DOHH2 (cell line): ENCODE results near the gene FAM32A.
"Not testable (repeated sequence)": the region's sequence is repeated elsewhere in the genome, so short reads cannot be mapped to it uniquely, and the experiment has no call there.

ENCODE experiments used
- H3F3A ChIP-seq: fragments of 200-600 bp; sonication (generic), shearing (Covaris generic); 2 replicates; pipeline ENCODE4 v1.6.0; 2016; ENCODE audit warnings: antibody characterized with exemption, mild to moderate bottlenecking; ENCODE audit not compliant: control insufficient read depth, insufficient read depth
- H3K27ac ChIP-seq: fragments of 200-600 bp; sonication (generic); 2 replicates; pipeline ENCODE4 v1.5.1; 2014; ENCODE audit warnings: low read depth, mild to moderate bottlenecking, low read length, moderate library complexity
- H3K27me3 ChIP-seq: fragments of 200-600 bp; sonication (generic); 2 replicates; pipeline ENCODE4 v1.6.1; 2014; ENCODE audit warnings: mild to moderate bottlenecking, low read length, mixed read lengths; ENCODE audit not compliant: control insufficient read depth
- H3K36me3 ChIP-seq: fragments of 200-600 bp; sonication (generic); 2 replicates; pipeline ENCODE4 v1.6.1; 2014; ENCODE audit warnings: mild to moderate bottlenecking, low read length, moderate library complexity, mixed read lengths; ENCODE audit not compliant: control insufficient read depth
- H3K4me1 ChIP-seq: fragments of 200-600 bp; sonication (generic); 2 replicates; pipeline ENCODE4 v1.6.1; 2014; ENCODE audit warnings: mild to moderate bottlenecking, low read length, mixed read lengths; ENCODE audit not compliant: control insufficient read depth
- H3K4me2 ChIP-seq: fragments of 200-600 bp; sonication (generic); 2 replicates; pipeline ENCODE4 v1.6.0; 2014; ENCODE audit warnings: mild to moderate bottlenecking, low read length, moderate library complexity
- H3K4me3 ChIP-seq: fragments of 200-600 bp; sonication (generic); 2 replicates; pipeline ENCODE4 v1.5.1; 2014; ENCODE audit warnings: mild to moderate bottlenecking, low read length, mixed read lengths
- H3K79me2 ChIP-seq: fragments of 200-600 bp; sonication (generic); 2 replicates; pipeline ENCODE4 v1.6.1; 2014; ENCODE audit warnings: mild to moderate bottlenecking, low read length, mixed read lengths; ENCODE audit not compliant: control insufficient read depth
- H3K9me2 ChIP-seq: fragments of 200-600 bp; sonication (generic); replicated peaks from 2 replicates; pipeline ENCODE4 v1.6.1; 2014; ENCODE audit warnings: mild to moderate bottlenecking, low read length, mixed read lengths; ENCODE audit not compliant: control insufficient read depth
- H3K9me3 ChIP-seq: fragments of 200-600 bp; sonication (generic); 2 replicates; pipeline ENCODE4 v1.6.1; 2014; ENCODE audit warnings: antibody characterized with exemption, low read length, mixed read lengths; ENCODE audit not compliant: control insufficient read depth, insufficient read depth
- H4K20me1 ChIP-seq: fragments of 200-600 bp; sonication (generic); 2 replicates; pipeline ENCODE4 v1.6.0; 2014; ENCODE audit warnings: low read depth, mild to moderate bottlenecking, antibody characterized with exemption, low read length, moderate library complexity; ENCODE audit not compliant: control insufficient read depth, insufficient read depth
- CTCF ChIP-seq: fragments of 200-600 bp; sonication (generic); IDR thresholded peaks from one replicate; pipeline ENCODE4 v1.5.1; 2014; ENCODE audit warnings: antibody characterized with exemption, mild to moderate bottlenecking, low read depth, low read length; ENCODE audit not compliant: poor library complexity, severe bottlenecking
- EZH2phosphoT487 ChIP-seq: fragments of 200-600 bp; sonication (generic); IDR thresholded peaks from 2 replicates; pipeline ENCODE4 v1.6.1; 2017; ENCODE audit warnings: borderline replicate concordance, mild to moderate bottlenecking, antibody characterized with exemption, low read length, moderate library complexity, mixed read lengths

Gene FAM32A

GRCh38 chr19:16170134-16170533 is 15.1 kb upstream of the FAM32A start:
- Histone ChIP-seq H3K4me2 (no peak overlapping the region), H3F3A (no peaks in the 10 kb centered on the region), H3K79me2 (no peaks in the 10 kb centered on the region), H3K27me3 (no peaks in the 10 kb centered on the region), H3K36me3 (no peaks in the 10 kb centered on the region), H3K27ac (no peak overlapping the region), H4K20me1 (no peaks in the 10 kb centered on the region), H3K9me2 (no peaks in the 10 kb centered on the region), H3K4me3 (no peak overlapping the region), H3K9me3 (peaks cover 5% of the 10 kb centered on the region; the same call in 1 of the 2 replicates), H3K4me1 (peaks cover 8% of the 10 kb centered on the region)
- TF ChIP-seq CTCF (no peak), EZH2phosphoT487 (no peak)

GRCh38 chr19:16175954-16176353 is 9.3 kb upstream of the FAM32A start:
- TF ChIP-seq CTCF = no peak
- no peak for TF ChIP-seq EZH2phosphoT487

GRCh38 chr19:16178866-16179265 is 6.3 kb upstream of the FAM32A start:
- not testable (repeated sequence) for H3K9me3 ChIP-seq, H3K4me2 ChIP-seq, H3F3A ChIP-seq, H3K36me3 ChIP-seq, H3K4me3 ChIP-seq, H3K27ac ChIP-seq, H4K20me1 ChIP-seq, H3K9me2 ChIP-seq, H3K79me2 ChIP-seq, H3K27me3 ChIP-seq
- peaks cover 24% of the 10 kb centered on the region for H3K4me1 ChIP-seq

More at GRCh38 chr19:16175954-16176353, 9.3 kb upstream of the FAM32A start:
- H3K4me2 ChIP-seq = no peak overlapping the region
- H3K4me3 ChIP-seq = no peak overlapping the region
- H3K4me1 ChIP-seq = peaks cover 5% of the 10 kb centered on the region; the same call in 1 of the 2 replicates
- no peaks in the 10 kb centered on the region for H4K20me1 ChIP-seq
- no peaks in the 10 kb centered on the region for H3K36me3 ChIP-seq
- H3K27ac ChIP-seq = no peak overlapping the region
- H3K79me2 ChIP-seq = no peaks in the 10 kb centered on the region
- H3F3A ChIP-seq = no peaks in the 10 kb centered on the region; the same call in 1 of the 2 replicates
- H3K9me3 ChIP-seq = no peaks in the 10 kb centered on the region
- no peaks in the 10 kb centered on the region for H3K27me3 ChIP-seq
- H3K9me2 ChIP-seq = no peaks in the 10 kb centered on the region

GRCh38 chr19:16180611-16181010 is 4.6 kb upstream of the FAM32A start:
- peaks cover 4% of the 10 kb centered on the region; the same call in 1 of the 2 replicates for H3F3A ChIP-seq
- no peaks in the 10 kb centered on the region for H4K20me1 ChIP-seq
- no peak overlapping the region for H3K4me2 ChIP-seq
- H3K4me3 ChIP-seq = no peak overlapping the region
- H3K9me3 ChIP-seq = no peaks in the 10 kb centered on the region
- peaks cover 30% of the 10 kb centered on the region for H3K4me1 ChIP-seq
- H3K9me2 ChIP-seq = no peaks in the 10 kb centered on the region
- no peak for TF ChIP-seq CTCF
- TF ChIP-seq EZH2phosphoT487 = no peak
- H3K27me3 ChIP-seq = no peaks in the 10 kb centered on the region
- no peak overlapping the region for H3K27ac ChIP-seq
- H3K36me3 ChIP-seq = peaks cover 3% of the 10 kb centered on the region
- peaks cover 4% of the 10 kb centered on the region for H3K79me2 ChIP-seq
